A549 (cell line): ENCODE results near the gene TEAD4. TPM values are rescaled to one million over a fixed set of nuclear protein-coding genes. Genes with fewer than 3 reads are reported as not detected.

Source experiments
- ATAC-seq, 2 experiments: fragments of 200-7000 bp in 1 of 2; fragments of >200 bp in 1 of 2; cut with Nextera tagmentation in 1 of 2; cut with Tn5 transposase in 1 of 2; 3 replicates each; pipeline versions ENCODE4 v1.8.0 to v1.9.1; 2018 to 2020; ENCODE audit warnings: mild to moderate bottlenecking in 1 of 2, moderate library complexity in 1 of 2
- CTCF ChIA-PET: fragments of 300-600 bp; sonication (Branson Sonifier 250); formaldehyde crosslinking; extraction: SDS; loops from one replicate; lab custom pipeline; 2021; ENCODE audit warnings: antibody characterized with exemption, inconsistent platforms; lab: Yijun Ruan, JAX
- POLR2A ChIA-PET: fragments of 350-600 bp; formaldehyde crosslinking; extraction: SDS; loops from one replicate; lab custom pipeline; 2021; ENCODE audit warnings: antibody characterized with exemption, inconsistent platforms; lab: Yijun Ruan, JAX
- DNase-seq, 2 experiments: peaks; one replicate each; pipeline versions ENCODE4 v3.0.0 to v3.0.0-alpha.2; 2011 to 2016; ENCODE audit warnings: low read depth in 1 of 2, low spot score in 1 of 2
- FAIRE-seq: peaks from 2 replicates; lab custom pipeline; 2011; peaks lifted over from hg19 to GRCh38; lab: Jason Lieb, UNC
- H3K27ac ChIP-seq, 2 experiments: fragments of >200 bp; sonication (Bioruptor Twin); formaldehyde crosslinking; 3 replicates each; pipeline ENCODE4 v1.5.1; 2016 to 2017
- H3K4me1 ChIP-seq: fragments of >200 bp; sonication (Bioruptor Twin); formaldehyde crosslinking; 3 replicates; pipeline ENCODE4 v1.6.1; 2016
- H3K4me2 ChIP-seq: fragments of >200 bp; sonication (Bioruptor Twin); formaldehyde crosslinking; 3 replicates; pipeline ENCODE4 v1.6.1; 2016
- H3K4me3 ChIP-seq: fragments of >200 bp; sonication (Bioruptor Twin); formaldehyde crosslinking; 3 replicates; pipeline ENCODE4 v1.5.1; 2016
- H3K9me3 ChIP-seq: fragments of >200 bp; sonication (Bioruptor Twin); formaldehyde crosslinking; 3 replicates; pipeline ENCODE4 v1.6.1; 2016
- BHLHE40 ChIP-seq: IDR thresholded peaks from 2 replicates; pipeline ENCODE4 v1.6.1; 2012; ENCODE audit warnings: low read depth, low read length, inconsistent platforms
- CBX8 ChIP-seq: fragments of 200-600 bp; sonication (generic); IDR thresholded peaks from 2 replicates; pipeline ENCODE4 v1.6.1; 2016
- CHD2 ChIP-seq: fragments of 150-350 bp; IDR thresholded peaks from 2 replicates; pipeline ENCODE4 v1.6.1; 2014; ENCODE audit warnings: low read length; ENCODE audit not compliant: partially characterized antibody
- E2F6 ChIP-seq: IDR thresholded peaks from 2 replicates; pipeline ENCODE4 v1.6.1; 2012; ENCODE audit warnings: low read depth, borderline replicate concordance
- EHF ChIP-seq: fragments of 250-450 bp; sonication (Bioruptor Pico); IDR thresholded peaks from 2 replicates; pipeline ENCODE4 v1.5.0; 2020; ENCODE audit warnings: mild to moderate bottlenecking
- EP300 ChIP-seq, 2 experiments: fragments of >200 bp; sonication (Bioruptor Twin); formaldehyde crosslinking; IDR thresholded peaks; 2 replicates in 1 of 2; 3 replicates in 1 of 2; pipeline ENCODE4 v1.6.1; 2016 to 2017
- ESRRA ChIP-seq: fragments of 150-350 bp; IDR thresholded peaks from 2 replicates; pipeline ENCODE4 v1.6.1; 2014; ENCODE audit warnings: mild to moderate bottlenecking, low read length, borderline replicate concordance
- FOXS1 ChIP-seq: fragments of 250-450 bp; sonication (Bioruptor Pico); IDR thresholded peaks from 2 replicates; pipeline ENCODE4 v1.5.0; 2020; ENCODE audit warnings: mild to moderate bottlenecking, moderate library complexity
- HEYL ChIP-seq: fragments of 250-450 bp; sonication (Bioruptor Pico); IDR thresholded peaks from 2 replicates; pipeline ENCODE4 v1.8.0; 2021; ENCODE audit warnings: mild to moderate bottlenecking, moderate library complexity
- HMGXB4 ChIP-seq: fragments of 250-450 bp; sonication (Bioruptor Pico); IDR thresholded peaks from 2 replicates; pipeline ENCODE4 v1.5.0; 2021; ENCODE audit warnings: mild to moderate bottlenecking, moderate library complexity, borderline replicate concordance
- HOXA7 ChIP-seq: fragments of 250-450 bp; sonication (Bioruptor Pico); IDR thresholded peaks from 2 replicates; pipeline ENCODE4 v1.5.0; 2020; ENCODE audit warnings: mild to moderate bottlenecking, moderate library complexity
- HOXB13 ChIP-seq: fragments of 250-450 bp; sonication (Bioruptor Pico); IDR thresholded peaks from 2 replicates; pipeline ENCODE4 v1.5.0; 2020; ENCODE audit warnings: low read depth, mild to moderate bottlenecking, moderate library complexity
- JUN ChIP-seq, 2 experiments: fragments of >200 bp; sonication (Bioruptor Twin); formaldehyde crosslinking; IDR thresholded peaks; 2 replicates in 1 of 2; 3 replicates in 1 of 2; pipeline ENCODE4 v1.6.1; 2016 to 2017
- JUNB ChIP-seq: fragments of >200 bp; sonication (Bioruptor Twin); formaldehyde crosslinking; IDR thresholded peaks from 2 replicates; pipeline ENCODE4 v1.6.1; 2016
- KDM5A ChIP-seq: fragments of 200-600 bp; sonication (generic); IDR thresholded peaks from 2 replicates; pipeline ENCODE4 v1.6.1; 2016; ENCODE audit warnings: antibody characterized with exemption, mild to moderate bottlenecking
- MAFK ChIP-seq: fragments of 450-650 bp; IDR thresholded peaks from 2 replicates; pipeline ENCODE4 v1.6.1; 2014; ENCODE audit not compliant: partially characterized antibody
- MAX ChIP-seq: IDR thresholded peaks from 2 replicates; pipeline ENCODE4 v1.6.1; 2012
- MAZ ChIP-seq: fragments of 150-350 bp; IDR thresholded peaks from 2 replicates; pipeline ENCODE4 v1.6.1; 2014; ENCODE audit warnings: antibody characterized with exemption, low read depth, low read length, borderline replicate concordance
- MYC ChIP-seq: IDR thresholded peaks from 2 replicates; pipeline ENCODE4 v1.6.1; 2012; ENCODE audit warnings: mild to moderate bottlenecking, inconsistent platforms, low read length, improper control_type of control experiment, borderline replicate concordance
- NPAS2 ChIP-seq: fragments of 250-450 bp; sonication (Bioruptor Pico); IDR thresholded peaks from 2 replicates; pipeline ENCODE4 v1.8.0; 2022; ENCODE audit warnings: mild to moderate bottlenecking, moderate library complexity, borderline replicate concordance
- POLR2A ChIP-seq: IDR thresholded peaks from 2 replicates; pipeline ENCODE4 v1.6.1; 2012; ENCODE audit warnings: mild to moderate bottlenecking, low read length
- RARB ChIP-seq: fragments of 250-450 bp; sonication (Bioruptor Pico); IDR thresholded peaks from 2 replicates; pipeline ENCODE4 v1.8.0; 2021; ENCODE audit warnings: mild to moderate bottlenecking, moderate library complexity
- RCOR1 ChIP-seq: fragments of 150-350 bp; IDR thresholded peaks from 2 replicates; pipeline ENCODE4 v1.6.1; 2014; ENCODE audit warnings: antibody characterized with exemption, low read length, low read depth
- RFX5 ChIP-seq: fragments of 450-650 bp; IDR thresholded peaks from 2 replicates; pipeline ENCODE4 v1.7.1; 2014; ENCODE audit warnings: antibody characterized with exemption, mild to moderate bottlenecking, moderate library complexity
- SMC3 ChIP-seq: fragments of >200 bp; sonication (Bioruptor Twin); formaldehyde crosslinking; IDR thresholded peaks from 3 replicates; pipeline ENCODE4 v1.6.1; 2018; ENCODE audit warnings: inconsistent platforms
- ZFP36 ChIP-seq: fragments of 450-650 bp; IDR thresholded peaks from 2 replicates; pipeline ENCODE4 v1.6.1; 2014; ENCODE audit warnings: borderline replicate concordance; ENCODE audit not compliant: partially characterized antibody
- WGBS: methylation state at CpG from one replicate; pipeline ENCODE4 v1.1.6; 2017; ENCODE audit errors: missing lambda C conversion rate; 5-methylcytosine and 5-hydroxymethylcytosine counted together
- polyA plus RNA-seq, 4 experiments: library from polyadenylated mRNA; depleted of rRNA in 3 of 4; stranded (reverse); fragments of >200 nt; fragmentation: RNase III in 1 of 4; extraction: RNeasy Plus Mini Kit Qiagen cat#74134 plus additional on column Dnase treatment in 1 of 4; gene quantifications; 2 replicates in 3 of 4; 3 replicates in 1 of 4; pipeline ENCODE4 v1.2.3, GENCODE V29; 2011 to 2017
- TF ChIP-seq, protein P1 (sequence below): fragments of >200 bp; sonication (Bioruptor Twin); formaldehyde crosslinking; IDR thresholded peaks from 3 replicates; pipeline ENCODE4 v1.6.1; 2016
- TF ChIP-seq, protein P2 (sequence below): fragments of 200-600 bp; sonication (generic); IDR thresholded peaks from 2 replicates; pipeline ENCODE4 v1.6.1; 2016; ENCODE audit warnings: antibody characterized with exemption, mild to moderate bottlenecking, moderate library complexity
- TF ChIP-seq, protein P3 (sequence below): fragments of 450-650 bp; IDR thresholded peaks from 2 replicates; pipeline ENCODE4 v1.6.1; 2014; ENCODE audit warnings: antibody characterized with exemption

The TEAD4 gene
- polyA plus RNA-seq, 2 of the 4 experiments (the other 2 are of a cell fraction) = 22.6 to 31.8 TPM

GRCh38 chr12:2997989-2998670 lies 38.9 kb downstream of the TEAD4 start:
- no peak for ATAC-seq
- WGBS = 91% methylated on average over 14 of the region's 15 CpGs
- H3K4me2 ChIP-seq = no peak overlapping the region
- H3K27ac ChIP-seq = no peak overlapping the region
- 0 out of 3 replicates have a peak, but pooled peaks cover 3% of the 10 kb centered on the region for H3K4me1 ChIP-seq
- ChIA-PET POLR2A (no interaction called here), CTCF (interaction anchor here (1.2 to 1.3 kb wide), 2 partner anchors 17 to 44 kb away, joined by 3 to 4 read pairs; no protein-coding TSS in a partner anchor)
- no peak overlapping the region for H3K4me3 ChIP-seq
- no peak for FAIRE-seq
- H3K9me3 ChIP-seq = no peaks in the 10 kb centered on the region
- TF ChIP-seq NPAS2 (no peak), RCOR1 (no peak), MAFK (no peak), KDM5A (no peak), FOXS1 (no peak), ESRRA (no peak), E2F6 (no peak), RFX5 (no peak), ZFP36 (no peak), BHLHE40 (no peak), MAX (no peak), SMC3 (no peak), JUN (IDR thresholded peaks at IDR 0.05) (no peak), HOXB13 (CRISPR knock-in tag) (no peak), POLR2A (no peak)
- TF ChIP-seq, protein P1, sequence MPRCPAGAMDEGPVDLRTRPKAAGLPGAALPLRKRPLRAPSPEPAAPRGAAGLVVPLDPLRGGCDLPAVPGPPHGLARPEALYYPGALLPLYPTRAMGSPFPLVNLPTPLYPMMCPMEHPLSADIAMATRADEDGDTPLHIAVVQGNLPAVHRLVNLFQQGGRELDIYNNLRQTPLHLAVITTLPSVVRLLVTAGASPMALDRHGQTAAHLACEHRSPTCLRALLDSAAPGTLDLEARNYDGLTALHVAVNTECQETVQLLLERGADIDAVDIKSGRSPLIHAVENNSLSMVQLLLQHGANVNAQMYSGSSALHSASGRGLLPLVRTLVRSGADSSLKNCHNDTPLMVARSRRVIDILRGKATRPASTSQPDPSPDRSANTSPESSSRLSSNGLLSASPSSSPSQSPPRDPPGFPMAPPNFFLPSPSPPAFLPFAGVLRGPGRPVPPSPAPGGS = no peak
- TF ChIP-seq, protein P2, sequence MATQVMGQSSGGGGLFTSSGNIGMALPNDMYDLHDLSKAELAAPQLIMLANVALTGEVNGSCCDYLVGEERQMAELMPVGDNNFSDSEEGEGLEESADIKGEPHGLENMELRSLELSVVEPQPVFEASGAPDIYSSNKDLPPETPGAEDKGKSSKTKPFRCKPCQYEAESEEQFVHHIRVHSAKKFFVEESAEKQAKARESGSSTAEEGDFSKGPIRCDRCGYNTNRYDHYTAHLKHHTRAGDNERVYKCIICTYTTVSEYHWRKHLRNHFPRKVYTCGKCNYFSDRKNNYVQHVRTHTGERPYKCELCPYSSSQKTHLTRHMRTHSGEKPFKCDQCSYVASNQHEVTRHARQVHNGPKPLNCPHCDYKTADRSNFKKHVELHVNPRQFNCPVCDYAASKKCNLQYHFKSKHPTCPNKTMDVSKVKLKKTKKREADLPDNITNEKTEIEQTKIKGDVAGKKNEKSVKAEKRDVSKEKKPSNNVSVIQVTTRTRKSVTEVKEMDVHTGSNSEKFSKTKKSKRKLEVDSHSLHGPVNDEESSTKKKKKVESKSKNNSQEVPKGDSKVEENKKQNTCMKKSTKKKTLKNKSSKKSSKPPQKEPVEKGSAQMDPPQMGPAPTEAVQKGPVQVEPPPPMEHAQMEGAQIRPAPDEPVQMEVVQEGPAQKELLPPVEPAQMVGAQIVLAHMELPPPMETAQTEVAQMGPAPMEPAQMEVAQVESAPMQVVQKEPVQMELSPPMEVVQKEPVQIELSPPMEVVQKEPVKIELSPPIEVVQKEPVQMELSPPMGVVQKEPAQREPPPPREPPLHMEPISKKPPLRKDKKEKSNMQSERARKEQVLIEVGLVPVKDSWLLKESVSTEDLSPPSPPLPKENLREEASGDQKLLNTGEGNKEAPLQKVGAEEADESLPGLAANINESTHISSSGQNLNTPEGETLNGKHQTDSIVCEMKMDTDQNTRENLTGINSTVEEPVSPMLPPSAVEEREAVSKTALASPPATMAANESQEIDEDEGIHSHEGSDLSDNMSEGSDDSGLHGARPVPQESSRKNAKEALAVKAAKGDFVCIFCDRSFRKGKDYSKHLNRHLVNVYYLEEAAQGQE = no peak
- DNase-seq = no peak

- TF ChIP-seq FOXS1 (no peak), CHD2 (no peak), RCOR1 (no peak), EP300 (IDR thresholded peaks at IDR 0.05) (no peak), HMGXB4 (CRISPR knock-in tag) (no peak), MYC (no peak), MAFK (no peak), EHF (CRISPR knock-in tag) (no peak), KDM5A (no peak), JUNB (no peak), HEYL (no peak), HOXA7 (no peak), RARB (CRISPR knock-in tag) (no peak), CBX8 (no peak), MAZ (no peak), HOXB13 (CRISPR knock-in tag) (no peak), POLR2A (no peak)
- TF ChIP-seq, protein P3, sequence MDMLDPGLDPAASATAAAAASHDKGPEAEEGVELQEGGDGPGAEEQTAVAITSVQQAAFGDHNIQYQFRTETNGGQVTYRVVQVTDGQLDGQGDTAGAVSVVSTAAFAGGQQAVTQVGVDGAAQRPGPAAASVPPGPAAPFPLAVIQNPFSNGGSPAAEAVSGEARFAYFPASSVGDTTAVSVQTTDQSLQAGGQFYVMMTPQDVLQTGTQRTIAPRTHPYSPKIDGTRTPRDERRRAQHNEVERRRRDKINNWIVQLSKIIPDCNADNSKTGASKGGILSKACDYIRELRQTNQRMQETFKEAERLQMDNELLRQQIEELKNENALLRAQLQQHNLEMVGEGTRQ = no peak
- H3K4me1 ChIP-seq = 0 out of 3 replicates have a peak, but pooled peaks cover 3% of the 10 kb centered on the region
- peak overlapping the region in 1 of 2 experiments; percentile 4; a peak in 1 of 6 replicates for H3K27ac ChIP-seq
- ChIA-PET CTCF (interaction anchor here (1.0 to 1.3 kb wide), 3 partner anchors 17 to 43 kb away, joined by 3 to 4 read pairs (median 3); no protein-coding TSS in a partner anchor), POLR2A (no interaction called here)
- H3K9me3 ChIP-seq = no peaks in the 10 kb centered on the region
- no peak overlapping the region for H3K4me3 ChIP-seq
- peak; percentile 69 to 78 for ATAC-seq
- no peak for FAIRE-seq
- no peak overlapping the region for H3K4me2 ChIP-seq
- 71% methylated on average over 12 of the region's 12 CpGs for WGBS
- no peak for DNase-seq
Observed at GRCh38 chr12:2998789-2999264, 39.6 kb downstream of the TEAD4 start.
